ENCODE results near the gene HLA-DMA. TPM values are rescaled to one million over a fixed set of nuclear protein-coding genes. Genes with fewer than 3 reads are reported as not detected.

The HLA-DMA gene
- total RNA-seq, 6 donors from 2014 or later = 83.7 to 271 (median 134) TPM

- no peak for ATAC-seq (ENCODE audit: low FRiP score in 2 of 2)
These were observed 7.7 kb upstream of the HLA-DMA start for GRCh38 chr6:32960563-32960962.

GRCh38 chr6:32956176-32956575 lies 3.3 kb upstream of the HLA-DMA start:
- TF ChIP-seq POLR2A (IDR thresholded peaks at IDR 0.05) (no peak), CTCF (IDR thresholded peaks at IDR 0.05) (no peak), EP300 (IDR thresholded peaks at IDR 0.05) (no peak), POLR2AphosphoS5 (IDR thresholded peaks at IDR 0.05) (no peak)
- no peak for DNase-seq
- no peak overlapping the region for H3K27ac ChIP-seq
- H3K36me3 ChIP-seq = no peaks in the 10 kb centered on the region
- ATAC-seq (ENCODE audit: low FRiP score in 2 of 2) = no peak
- H3K4me3 ChIP-seq = no peak overlapping the region
- WGBS, 2 donors = 88 to 89% methylated on average over 2 of the region's 2 CpGs
- H3K9me3 ChIP-seq = no peaks in the 10 kb centered on the region
- peaks cover 19 to 29% (median 20%) of the 10 kb centered on the region in 4 donors for H3K4me1 ChIP-seq
- no peaks in the 10 kb centered on the region for H3K27me3 ChIP-seq

More at GRCh38 chr6:32960563-32960962, 7.7 kb upstream of the HLA-DMA start:
- Histone ChIP-seq H3K27ac (no peak overlapping the region), H3K9me3 (no peaks in the 10 kb centered on the region), H3K27me3 (no peaks in the 10 kb centered on the region), H3K4me3 (no peak overlapping the region), H3K4me1 (peaks cover 11 to 25% (median 18%) of the 10 kb centered on the region in 4 donors), H3K36me3 (no peaks in the 10 kb centered on the region)
- TF ChIP-seq EP300 (IDR thresholded peaks at IDR 0.05) (no peak), POLR2AphosphoS5 (IDR thresholded peaks at IDR 0.05) (no peak), CTCF (IDR thresholded peaks at IDR 0.05) (no peak), POLR2A (IDR thresholded peaks at IDR 0.05) (no peak)
- no peak for DNase-seq
- 91 to 95% methylated on average over 5 of the region's 5 CpGs for WGBS, 2 donors

DNA sequence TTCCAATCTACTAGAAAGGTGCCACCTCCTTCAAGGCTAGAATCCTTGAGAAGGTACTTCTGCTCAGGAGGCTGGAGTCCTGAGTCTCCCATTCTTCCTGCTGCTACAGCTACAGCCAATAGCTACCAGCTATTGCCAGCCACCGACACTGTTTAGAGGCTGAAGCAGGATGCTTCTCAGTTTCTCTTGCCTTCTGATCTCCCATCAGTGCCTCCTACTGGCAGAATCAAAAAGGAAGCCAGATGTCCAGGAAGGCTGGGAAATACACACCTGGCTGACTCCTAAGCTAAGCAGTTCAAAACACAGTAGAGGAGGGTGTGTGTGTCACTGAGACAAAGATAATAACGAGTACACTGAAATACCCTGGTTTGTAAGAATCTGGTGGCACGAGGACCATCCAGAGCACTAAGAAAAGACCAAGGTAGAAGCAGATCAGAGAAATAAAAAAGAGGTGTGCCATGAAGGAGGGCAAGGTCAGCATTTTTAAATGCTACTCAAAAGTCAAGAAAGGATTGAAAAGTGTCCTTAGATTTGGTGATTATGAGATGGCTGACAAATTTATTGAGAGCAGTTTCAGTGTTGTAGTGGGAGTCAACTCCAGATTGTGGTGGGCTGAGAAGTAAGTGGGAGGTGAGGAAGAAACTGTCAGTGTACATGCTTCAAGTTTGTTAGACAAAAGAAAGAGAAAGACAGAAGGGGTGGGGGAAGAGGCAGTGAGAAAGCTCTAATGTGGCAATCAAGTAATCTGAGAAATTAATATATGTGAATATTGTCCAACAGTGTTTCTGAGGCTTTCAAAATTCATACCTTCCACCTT lies 2.3 kb upstream of the HLA-DMA start:
- peaks cover 23 to 39% (median 28%) of the 10 kb centered on the region in 4 donors for H3K4me1 ChIP-seq
- TF ChIP-seq POLR2A (IDR thresholded peaks at IDR 0.05) (no peak), CTCF (IDR thresholded peaks at IDR 0.05) (peak in 3 of 6 experiments; percentile 25 to 41 (median 32))
- WGBS, 2 donors = 33 to 49% methylated on average over 3 of the region's 3 CpGs
- no peak for ATAC-seq (ENCODE audit: low FRiP score in 2 of 2)
- no peak overlapping the region for H3K4me3 ChIP-seq
- H3K27ac ChIP-seq = no peak overlapping the region
- H3K36me3 ChIP-seq = no peaks in the 10 kb centered on the region
- DNase-seq = no peak
- H3K27me3 ChIP-seq = no peaks in the 10 kb centered on the region
- no peaks in the 10 kb centered on the region for H3K9me3 ChIP-seq

DNA sequence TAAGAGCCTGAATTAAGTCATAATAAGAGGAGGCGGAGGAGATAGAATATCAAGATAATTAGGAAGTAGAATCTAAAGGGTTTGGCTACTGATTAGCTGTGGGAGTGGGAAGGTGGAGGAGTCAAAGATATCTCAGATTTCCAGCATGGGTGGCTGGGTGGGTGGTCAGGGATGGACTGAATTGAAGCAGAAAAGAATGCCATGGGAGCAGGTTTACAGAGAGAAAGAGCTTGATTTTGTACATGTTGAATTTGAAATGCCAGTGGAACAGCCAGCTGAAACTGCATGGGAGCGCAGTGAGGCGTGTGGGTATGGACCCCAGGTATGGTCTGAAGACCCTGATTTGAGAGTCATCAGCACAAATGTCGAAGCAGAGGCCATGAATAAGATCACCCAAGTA lies 1.4 kb upstream of the HLA-DMA start:
- H3K27me3 ChIP-seq = no peaks in the 10 kb centered on the region
- ATAC-seq (ENCODE audit: low FRiP score in 2 of 2) = no peak
- no peaks in the 10 kb centered on the region for H3K36me3 ChIP-seq
- DNase-seq = no peak
- 80 to 92% methylated on average over 4 of the region's 4 CpGs for WGBS, 2 donors
- peaks cover 23 to 39% (median 33%) of the 10 kb centered on the region in 4 donors for H3K4me1 ChIP-seq
- no peaks in the 10 kb centered on the region for H3K9me3 ChIP-seq
- H3K4me3 ChIP-seq = no peak overlapping the region
- no peak overlapping the region for H3K27ac ChIP-seq
- no peak for TF ChIP-seq POLR2AphosphoS5 (IDR thresholded peaks at IDR 0.05)
- TF ChIP-seq CTCF (IDR thresholded peaks at IDR 0.05) = no peak
- no peak for TF ChIP-seq POLR2A (IDR thresholded peaks at IDR 0.05)
- TF ChIP-seq EP300 (IDR thresholded peaks at IDR 0.05) = no peak

DNA sequence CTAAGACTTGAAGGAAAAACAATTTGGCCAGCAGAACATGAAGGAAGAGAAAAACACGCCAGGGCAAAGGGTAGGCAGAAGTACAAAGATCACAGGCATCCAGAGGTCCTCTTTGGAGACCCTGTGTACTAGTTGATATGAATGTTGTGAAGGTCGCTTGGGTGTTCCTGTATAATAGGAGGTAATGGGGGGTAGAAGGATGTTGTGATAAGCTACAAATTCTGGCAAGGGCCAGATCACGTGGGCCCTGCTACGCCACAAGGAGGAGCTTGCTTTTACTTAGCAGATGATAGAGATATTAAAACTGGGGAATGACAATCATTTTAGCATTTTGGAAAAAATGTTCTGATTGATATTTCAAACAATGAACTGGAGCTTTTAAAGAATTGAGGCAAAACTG lies 878 bp upstream of the HLA-DMA start:
- Histone ChIP-seq H3K36me3 (peaks cover 0 to 3% (median 0%) of the 10 kb centered on the region in 4 donors), H3K4me1 (peaks cover 23 to 39% (median 33%) of the 10 kb centered on the region in 4 donors), H3K27ac (peak overlapping the region; percentile 65 to 89 (median 87)), H3K9me3 (no peaks in the 10 kb centered on the region), H3K4me3 (no peak overlapping the region), H3K27me3 (no peaks in the 10 kb centered on the region)
- DNase-seq (no peak), ATAC-seq (ENCODE audit: low FRiP score in 2 of 2) (no peak)
- no peak for TF ChIP-seq CTCF (IDR thresholded peaks at IDR 0.05)
- TF ChIP-seq POLR2AphosphoS5 (IDR thresholded peaks at IDR 0.05) = no peak
- no peak for TF ChIP-seq POLR2A (IDR thresholded peaks at IDR 0.05)
- TF ChIP-seq EP300 (IDR thresholded peaks at IDR 0.05) = no peak
- WGBS, 2 donors = 65 to 70% methylated on average over 4 of the region's 4 CpGs
